ENCODE measurements around the gene HDAC1.

Gene HDAC1

DNA sequence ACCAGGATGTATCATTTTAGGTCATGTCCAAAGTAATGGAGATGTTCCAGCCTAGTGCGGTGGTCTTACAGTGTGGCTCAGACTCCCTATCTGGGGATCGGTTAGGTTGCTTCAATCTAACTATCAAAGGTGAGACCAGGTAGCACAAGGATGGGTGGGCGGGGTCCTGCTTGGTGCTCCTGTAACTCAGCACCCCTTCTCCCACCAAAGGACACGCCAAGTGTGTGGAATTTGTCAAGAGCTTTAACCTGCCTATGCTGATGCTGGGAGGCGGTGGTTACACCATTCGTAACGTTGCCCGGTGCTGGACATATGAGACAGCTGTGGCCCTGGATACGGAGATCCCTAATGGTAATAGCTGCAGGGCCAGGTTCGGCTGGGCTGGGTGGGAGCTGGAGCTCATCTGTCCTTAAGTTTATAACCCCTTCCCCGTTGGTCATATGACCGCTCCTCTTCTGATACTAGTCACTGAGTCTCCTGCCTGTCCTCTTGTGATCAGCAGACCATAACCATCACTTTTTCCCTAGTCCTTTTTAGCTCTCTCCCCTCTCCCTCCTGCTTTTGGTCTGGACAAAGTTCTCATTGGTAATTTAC, 38.8 kb downstream of the HDAC1 start:
- DNase-seq (ENCODE audit: low spot score), result no peak

- DNase-seq (ENCODE audit: low spot score), result no peak
Measured at GRCh38 chr1:32331549-32331948, 39.7 kb downstream of the HDAC1 start.

GRCh38 chr1:32332290-32333079, 40.6 kb downstream of the HDAC1 start:
- no peak for DNase-seq (ENCODE audit: low spot score)

DNA sequence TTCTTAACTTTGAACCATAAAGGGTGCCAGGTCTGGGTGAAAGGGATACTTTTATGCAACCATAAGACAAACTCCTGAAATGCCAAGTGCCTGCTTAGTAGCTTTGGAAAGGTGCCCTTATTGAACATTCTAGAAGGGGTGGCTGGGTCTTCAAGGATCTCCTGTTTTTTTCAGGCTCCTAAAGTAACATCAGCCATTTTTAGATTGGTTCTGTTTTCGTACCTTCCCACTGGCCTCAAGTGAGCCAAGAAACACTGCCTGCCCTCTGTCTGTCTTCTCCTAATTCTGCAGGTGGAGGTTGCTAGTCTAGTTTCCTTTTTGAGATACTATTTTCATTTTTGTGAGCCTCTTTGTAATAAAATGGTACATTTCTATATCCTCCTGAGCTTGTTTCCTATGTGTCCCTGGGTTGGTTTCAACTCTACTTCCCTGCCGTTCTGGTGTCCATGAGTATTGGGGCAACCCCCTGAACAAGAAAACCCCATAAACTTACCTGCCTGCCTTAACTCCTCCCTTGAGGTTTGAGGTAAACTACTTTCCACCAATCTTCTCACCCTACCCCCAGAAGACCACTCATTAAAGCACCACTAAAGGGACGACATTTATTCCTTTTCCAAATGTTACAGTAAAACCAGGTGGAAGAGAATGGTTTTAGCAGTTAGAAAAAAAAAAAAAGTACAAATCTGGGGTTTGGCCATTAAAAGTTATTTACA, 41.5 kb downstream of the HDAC1 start:
- DNase-seq (ENCODE audit: low spot score), result no peak

DNA sequence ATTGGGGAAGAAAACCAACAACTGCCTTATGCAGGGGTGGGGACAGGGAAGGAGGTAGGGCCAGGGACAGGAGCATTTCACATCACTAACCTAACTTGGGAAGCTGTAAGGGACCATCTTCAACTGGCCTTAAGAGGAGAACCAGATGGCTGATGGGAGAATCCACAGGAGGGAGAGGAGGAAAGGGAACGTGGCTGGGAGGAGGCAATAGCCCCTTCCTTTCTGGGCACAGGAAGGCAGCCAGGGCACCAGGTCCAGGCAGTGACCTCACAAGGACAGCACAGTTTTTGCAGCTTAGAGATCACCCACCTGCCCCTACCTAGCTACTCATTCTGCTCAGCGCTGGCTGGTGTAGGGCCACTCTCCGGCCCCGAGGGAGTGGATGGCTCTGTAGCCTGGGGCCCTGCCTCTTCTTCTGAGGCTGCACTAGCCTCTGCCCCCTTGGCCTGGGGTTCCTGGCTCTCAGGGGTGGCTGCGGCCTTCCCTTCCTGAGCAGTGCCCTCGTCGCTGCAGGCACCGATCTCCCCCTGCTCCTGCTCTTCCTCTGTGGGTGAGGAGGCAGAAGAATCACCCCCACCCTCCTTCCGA, 42.5 kb downstream of the HDAC1 start:
- no peak for DNase-seq (ENCODE audit: low spot score)

- DNase-seq (ENCODE audit: low spot score), result peak; percentile 54
Measured at GRCh38 chr1:32334864-32335534, 43.1 kb downstream of the HDAC1 start.

- no peak for DNase-seq (ENCODE audit: low spot score)
Measured at GRCh38 chr1:32335535-32335789, 43.6 kb downstream of the HDAC1 start.

DNA sequence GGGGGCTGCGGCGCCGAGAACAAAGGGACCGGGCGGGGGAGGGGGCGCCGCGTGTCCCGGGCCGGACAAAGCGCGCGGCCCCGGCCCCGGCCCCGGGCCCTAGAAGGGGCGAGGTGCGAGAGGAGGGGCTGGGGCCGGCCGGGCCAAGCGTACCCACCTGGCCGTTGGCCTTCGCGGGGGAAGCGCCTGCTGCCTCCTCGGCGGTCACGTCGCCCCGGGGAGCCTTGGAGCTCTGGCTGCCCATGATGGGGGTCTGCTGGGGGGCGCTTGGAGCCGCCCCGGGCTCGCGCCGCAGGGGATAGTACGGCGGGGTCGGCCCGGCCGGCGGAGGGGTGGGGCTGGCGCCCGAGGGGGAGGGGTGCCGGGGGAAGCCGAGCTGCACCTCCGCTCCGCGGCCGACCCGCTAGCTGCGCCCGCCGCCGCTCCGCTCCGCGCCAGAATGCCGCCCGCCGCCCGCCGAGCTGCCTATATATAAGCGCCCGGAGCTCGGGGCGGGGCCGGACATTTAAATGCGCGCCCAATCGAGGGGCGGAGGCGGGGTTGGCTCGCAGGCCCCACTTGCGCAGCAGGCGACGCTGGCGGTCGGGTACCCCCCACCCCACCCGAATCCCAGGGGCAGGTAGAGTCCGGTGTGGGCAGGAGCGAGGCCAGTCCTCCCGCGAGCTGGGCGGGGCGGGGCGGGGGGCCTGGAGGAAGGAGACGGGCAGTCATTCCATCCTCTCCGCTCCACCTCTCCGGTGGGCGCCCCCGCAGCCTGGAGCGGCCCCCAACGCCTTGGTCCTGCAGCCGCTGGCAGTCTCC, 44.1 kb downstream of the HDAC1 start, which contains the start of gene MARCKSL1:
Gene MARCKSL1, minus strand, starts transcription at position 444 of the 801 bp plus-strand sequence. Its CDS starts 200 bp downstream, at position 244.
- peak; percentile 75 for DNase-seq (ENCODE audit: low spot score)

DNA sequence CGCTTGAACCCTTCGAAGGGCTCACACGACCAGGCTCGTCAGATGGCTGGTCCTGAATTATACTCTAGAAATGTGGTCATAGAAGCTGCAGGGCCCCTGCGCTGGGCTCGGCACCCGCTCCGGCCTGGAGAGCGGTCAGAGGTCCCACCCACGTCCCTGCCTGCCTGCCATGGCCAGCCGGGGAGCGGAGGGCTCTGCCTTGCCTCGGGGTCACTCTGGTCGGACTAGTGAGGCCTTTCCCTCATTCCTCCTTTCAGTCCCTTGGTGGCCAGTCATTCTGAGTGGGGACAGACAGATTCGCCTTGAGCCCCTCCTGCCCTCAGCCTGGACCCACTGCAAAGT, 44.7 kb downstream of the HDAC1 start:
- DNase-seq (ENCODE audit: low spot score), result no peak

DNA sequence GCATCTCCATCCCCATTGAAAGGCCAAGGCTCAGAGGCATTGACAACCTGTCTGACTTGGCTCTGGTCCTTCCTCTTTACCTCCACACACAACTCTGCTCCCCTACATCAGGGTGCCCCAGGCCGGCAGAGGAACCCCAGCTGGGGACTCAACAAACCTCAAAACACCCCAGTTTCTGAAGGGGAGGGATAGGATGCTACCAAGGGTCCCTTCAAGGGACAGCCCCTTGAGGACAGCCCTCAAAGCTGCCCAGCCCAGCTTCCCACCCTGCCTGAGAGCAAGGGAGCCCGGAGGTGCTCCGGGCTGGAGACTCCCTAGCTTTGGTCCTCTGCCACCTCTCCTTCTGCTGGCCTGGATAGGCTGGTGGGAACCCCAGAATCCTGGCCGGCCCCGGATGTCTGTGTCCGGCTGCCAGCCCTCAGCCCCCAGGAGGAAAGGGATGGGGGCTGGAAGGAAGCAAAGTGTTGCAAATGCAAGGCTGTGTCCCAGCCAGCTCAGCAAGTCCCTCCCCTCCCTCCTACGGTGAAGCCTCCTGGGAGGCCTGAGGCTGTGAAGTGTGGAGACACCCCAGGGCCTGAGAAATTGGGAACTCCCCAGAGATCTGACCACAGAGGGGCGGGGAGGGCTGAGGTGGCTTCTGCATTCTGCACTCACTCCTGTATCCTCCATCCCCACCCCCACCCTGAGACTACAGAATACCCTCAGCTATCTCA, 45.2 kb downstream of the HDAC1 start:
- DNase-seq (ENCODE audit: low spot score), result no peak

DNA sequence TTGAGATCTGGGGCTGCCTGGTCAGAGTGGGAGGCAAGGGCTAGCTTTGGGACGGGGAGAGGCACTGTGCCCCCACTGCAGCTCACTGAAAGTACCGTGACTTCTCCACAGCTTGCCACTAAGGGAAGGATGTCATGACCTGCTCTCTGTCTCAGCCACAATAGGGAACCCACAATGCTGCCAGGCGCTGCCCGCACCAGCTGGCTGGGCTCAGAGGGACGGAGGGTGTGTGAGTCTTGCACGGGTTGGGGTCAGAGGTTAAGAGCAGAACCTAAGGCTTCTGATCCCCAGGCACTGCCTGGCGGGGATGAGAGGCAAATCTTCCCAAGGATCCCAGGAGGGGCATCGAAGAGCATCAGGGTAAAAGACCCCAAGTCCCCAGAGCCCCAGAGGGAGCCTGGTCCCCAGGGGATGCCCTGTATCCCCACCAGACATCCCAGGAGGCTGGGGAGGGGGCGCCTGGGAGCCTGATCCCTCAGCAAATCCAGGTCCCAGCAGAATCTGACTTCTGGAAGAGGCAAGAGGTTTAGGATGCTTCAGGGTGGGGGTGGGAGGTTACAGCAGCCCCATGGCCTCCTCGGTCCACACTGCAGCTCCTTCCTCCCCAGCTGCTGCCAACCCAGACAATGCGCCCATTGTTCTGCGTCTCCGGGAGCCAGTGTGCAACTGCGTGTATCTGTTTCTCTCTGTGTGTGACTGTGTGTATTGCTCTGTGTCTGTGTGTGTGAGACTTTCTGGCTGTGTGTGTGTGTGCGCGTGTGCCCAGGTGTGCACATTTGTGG, 46.2 kb downstream of the HDAC1 start:
- peak; percentile 60 for DNase-seq (ENCODE audit: low spot score)

GRCh38 chr1:32338637-32339145, 46.8 kb downstream of the HDAC1 start:
- DNase-seq (ENCODE audit: low spot score), result no peak

- DNase-seq (ENCODE audit: low spot score), result no peak
Measured at GRCh38 chr1:32339363-32339978, 47.6 kb downstream of the HDAC1 start.

DNA sequence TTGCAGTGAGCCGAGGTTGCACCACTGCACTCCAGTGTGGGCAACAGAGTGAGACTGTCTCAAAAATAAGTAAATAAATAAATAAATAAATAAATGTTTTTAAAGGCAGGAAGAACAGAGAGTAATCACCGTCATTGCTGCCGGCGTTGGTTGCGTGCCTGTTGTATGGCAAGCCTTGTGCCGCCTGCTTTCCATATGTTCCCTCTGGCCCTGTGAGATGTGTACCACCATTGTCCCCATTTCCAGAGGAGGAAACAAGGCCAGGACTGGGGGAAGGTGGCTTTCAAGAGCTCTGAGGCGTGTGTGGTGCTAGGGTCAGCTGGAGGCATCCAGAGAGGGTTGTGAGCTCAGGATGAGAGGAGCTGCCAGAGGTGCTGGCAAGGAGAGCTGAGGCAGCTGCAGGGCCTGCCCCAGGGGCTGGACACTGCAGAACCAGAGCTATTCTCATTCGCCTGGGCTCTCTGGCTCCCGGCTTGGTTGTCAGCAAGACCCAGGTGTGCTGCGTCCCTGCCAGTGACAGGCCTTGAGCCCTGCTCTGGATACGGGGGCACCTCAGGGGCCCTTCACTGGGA, 49.4 kb downstream of the HDAC1 start:
- DNase-seq (ENCODE audit: low spot score), result no peak

DNA sequence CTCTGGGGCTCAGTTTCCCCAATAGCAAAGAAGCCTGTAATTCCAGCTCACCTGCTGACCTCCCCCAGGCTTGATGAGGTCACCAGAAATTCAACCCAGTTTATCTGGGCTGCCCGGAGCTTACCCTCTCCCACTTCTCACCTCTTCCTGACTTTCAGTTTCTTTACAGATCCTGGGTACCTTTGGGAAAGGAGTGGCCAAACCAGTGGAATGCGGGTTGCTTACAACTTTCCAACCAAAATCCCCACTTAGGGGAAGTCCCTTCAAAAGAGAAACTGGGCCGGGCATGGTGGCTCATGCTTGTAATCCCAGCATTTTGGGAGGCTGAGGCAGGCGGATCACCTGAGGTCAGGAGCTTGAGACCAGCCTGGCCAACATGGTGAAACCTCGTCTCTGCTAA, 50.1 kb downstream of the HDAC1 start:
- no peak for DNase-seq (ENCODE audit: low spot score)

GRCh38 chr1:32342704-32343103, 50.8 kb downstream of the HDAC1 start:
- no peak for DNase-seq (ENCODE audit: low spot score)

DNA sequence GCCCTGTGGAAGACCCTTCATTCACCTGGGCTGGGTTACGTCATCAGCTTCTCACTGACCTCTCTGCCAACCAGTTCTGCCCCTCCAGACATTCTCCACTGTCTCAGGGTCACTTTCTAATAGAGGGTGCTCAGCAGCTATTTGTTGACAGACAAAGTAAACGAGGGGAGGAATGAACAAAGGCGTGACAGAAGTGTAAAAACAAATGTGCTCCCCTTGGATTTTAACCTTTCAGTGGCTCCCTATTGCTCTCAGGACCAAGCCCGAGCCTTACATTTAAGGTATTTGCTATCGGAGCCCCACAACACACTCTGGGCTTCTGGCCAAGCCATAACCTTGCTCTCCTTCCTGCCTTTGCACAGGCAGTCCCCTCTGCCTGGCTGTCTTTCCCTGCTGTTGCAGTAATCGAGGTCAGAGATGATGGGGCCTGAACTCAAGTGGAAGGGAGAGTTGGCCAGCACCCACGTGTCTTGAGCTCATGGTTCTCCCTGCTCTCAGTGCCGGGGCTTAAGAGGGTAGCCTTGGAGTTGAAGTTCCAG, 53.5 kb downstream of the HDAC1 start:
- no peak for DNase-seq (ENCODE audit: low spot score)

GRCh38 chr1:32346532-32347157, 54.8 kb downstream of the HDAC1 start:
- DNase-seq (ENCODE audit: low spot score), result no peak
